NCI-H2081 treated with DMSO at 0.1 percent for 48 hours (cell line): Measurements from ENCODE around the gene CHST8.

Source experiments
- DNase-seq: peaks from one replicate; lab custom pipeline; 2025; lab: John Stamatoyannopoulos, UW

The CHST8 gene

DNA sequence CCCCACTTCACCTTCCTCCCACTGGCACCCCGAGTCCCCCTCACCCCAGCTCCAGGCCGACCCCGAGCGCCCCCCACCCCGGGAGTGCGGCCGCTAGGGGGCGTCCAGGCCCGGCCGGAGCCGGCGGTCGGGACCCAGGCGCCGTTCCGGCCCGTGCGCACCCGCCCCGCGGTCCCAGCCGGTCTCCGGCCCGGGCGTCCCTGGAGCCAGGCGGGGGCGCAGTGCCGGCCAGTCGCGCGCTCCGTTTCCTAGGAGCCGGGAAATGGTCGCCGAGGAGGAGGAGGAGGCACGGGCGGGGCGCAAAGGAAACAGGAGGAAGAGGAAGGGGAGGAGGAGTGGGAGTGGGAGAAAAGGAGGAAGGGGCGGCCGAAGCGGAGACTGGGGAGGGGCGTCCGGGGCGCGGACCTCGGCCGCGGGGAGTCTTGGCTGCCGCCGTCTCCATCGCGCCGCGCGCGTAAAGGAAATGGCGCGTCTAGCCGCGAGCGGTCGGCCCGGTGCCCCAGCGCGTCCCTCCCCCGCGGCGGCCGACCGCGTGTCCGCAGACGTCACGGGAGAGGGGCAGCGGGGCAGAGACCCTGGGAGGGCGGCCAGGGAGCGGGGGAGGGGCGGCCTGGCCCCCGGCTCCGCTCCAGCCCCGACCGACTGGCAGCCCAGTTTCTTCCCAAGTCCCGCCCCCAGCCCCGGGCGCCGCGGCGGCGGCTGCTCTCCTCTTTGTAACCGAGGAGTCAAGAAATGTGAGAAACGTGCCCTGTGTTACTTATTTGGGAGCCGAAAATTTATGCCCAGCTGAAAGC lies 173.8 kb downstream of the CHST8 start:
- no peak for DNase-seq

- DNase-seq = no peak
Observed at GRCh38 chr19:33796164-33796875, 174.6 kb downstream of the CHST8 start, which contains the start of gene KCTD15. KCTD15 (plus strand) TSS chr19:33796870; CDS start chr19:33800455, 3,585 bp downstream.

DNA sequence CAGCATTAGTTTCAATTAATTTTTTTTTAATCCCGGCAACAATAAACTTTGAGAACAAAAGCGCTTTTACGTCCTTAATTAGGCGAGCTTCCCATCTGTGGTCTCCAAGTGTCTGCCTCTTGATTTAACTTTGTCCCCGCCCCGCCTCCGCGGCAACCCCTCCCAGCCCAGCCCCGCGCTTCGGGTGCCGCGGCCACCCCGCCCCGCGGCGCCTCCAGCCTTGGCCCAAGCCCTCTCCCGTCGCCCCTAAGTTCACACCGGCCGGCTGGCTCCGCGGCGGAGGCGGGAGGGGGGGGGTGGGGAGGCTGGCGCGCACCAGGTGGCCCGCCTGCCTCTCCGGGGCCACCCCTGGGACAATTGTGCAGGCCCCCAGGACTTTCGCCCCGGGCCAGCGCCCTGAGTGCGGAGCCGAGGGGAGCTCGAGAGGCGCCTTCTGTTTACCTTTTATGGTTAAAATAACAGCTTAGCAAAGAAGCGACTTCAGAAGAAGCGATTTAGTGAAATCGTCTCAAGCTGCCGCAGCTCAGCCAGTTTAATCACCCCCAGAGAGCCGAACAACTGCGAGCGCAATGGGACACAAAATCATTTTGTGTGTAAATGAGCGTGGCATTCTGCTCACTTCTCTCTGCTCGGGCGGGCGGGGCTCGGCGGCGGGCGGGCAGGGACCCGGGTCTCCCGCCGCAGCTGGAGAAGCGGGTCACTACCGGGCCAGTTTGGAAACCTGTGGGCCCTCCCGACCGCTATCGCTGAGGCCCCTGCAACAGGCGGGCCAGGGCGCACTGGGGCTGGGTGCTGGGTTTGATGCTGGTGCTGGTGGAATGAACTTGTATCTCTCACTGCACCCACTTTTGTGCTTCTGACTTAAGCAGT lies 176.3 kb downstream of the CHST8 start:
- DNase-seq = no peak

GRCh38 chr19:33798681-33799111 lies 176.9 kb downstream of the CHST8 start:
- DNase-seq = no peak

- DNase-seq = no peak
Observed at GRCh38 chr19:33799476-33799875, 177.7 kb downstream of the CHST8 start.

DNA sequence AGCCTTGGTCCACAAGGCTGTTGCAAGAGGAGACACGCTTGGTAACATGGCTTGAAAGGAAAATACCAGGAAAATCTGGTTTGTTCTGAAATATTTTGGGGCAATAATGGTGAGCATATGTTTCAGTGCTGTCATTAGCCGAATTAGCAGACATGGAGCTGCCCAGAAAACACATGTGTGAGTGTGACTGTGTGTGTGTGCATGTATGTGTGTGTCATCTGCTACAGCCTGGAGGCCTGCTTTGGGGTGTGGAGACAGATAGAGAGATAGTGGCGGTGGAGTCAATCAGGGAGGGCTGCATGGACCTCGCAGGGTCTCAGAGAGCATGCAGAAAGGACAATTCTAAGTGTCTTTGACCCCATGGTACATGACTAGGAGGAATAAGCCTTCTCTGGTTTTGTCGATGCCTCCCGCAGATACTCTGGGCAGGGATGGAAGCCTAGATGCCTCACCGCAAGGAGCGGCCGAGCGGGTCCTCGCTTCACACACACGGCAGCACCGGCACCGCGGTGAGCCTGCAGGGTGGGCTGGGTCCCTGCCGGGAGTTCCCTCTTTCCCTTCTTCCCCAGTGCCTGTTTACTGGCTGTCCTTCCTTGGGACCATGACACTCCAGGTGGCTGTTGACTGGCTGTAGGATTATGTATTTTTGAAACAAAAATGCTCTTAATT lies 178.4 kb downstream of the CHST8 start:
- no peak for DNase-seq

- DNase-seq = no peak
Observed at GRCh38 chr19:33801411-33801810, 179.7 kb downstream of the CHST8 start.

DNA sequence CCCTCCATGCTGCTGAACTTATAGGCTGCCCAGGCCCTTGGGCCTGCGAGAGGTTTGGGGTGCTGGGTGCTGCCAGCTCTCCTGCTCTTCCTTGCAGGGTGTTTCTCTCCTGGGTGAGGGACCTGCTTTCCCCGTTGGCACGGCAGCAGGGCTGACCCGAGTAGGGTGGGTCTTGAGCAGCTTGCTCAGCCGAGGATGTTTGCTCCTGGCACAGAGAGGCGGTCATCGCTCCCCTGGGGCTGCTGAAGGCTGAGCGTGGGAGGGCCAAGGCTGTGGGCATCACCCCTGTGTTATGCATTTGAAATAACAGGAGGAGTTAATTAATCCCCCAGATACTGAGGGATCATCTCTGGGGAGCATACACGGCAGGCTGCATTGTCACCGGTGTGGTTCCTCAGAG lies 180.2 kb downstream of the CHST8 start:
- no peak for DNase-seq

DNA sequence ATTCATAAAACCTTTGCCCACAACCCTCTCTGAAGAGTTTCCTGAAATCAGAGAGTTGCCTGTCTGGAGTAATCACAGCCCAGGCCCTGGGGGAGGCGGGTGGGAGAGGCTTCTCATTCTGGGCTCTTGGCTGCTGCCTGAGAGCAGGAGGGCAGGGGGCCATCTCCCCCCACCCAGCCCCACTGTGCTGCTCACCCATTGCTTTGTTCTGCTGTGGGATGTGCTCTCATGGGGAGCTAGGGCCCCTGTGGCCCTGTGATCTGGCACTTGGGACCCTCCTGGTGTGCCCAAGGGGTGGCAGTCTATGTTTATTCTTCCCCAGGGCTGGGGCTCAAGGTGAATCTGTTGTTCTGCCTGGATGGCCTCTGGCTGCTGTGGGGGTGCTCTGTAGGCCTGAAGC lies 181.0 kb downstream of the CHST8 start:
- DNase-seq = no peak

DNA sequence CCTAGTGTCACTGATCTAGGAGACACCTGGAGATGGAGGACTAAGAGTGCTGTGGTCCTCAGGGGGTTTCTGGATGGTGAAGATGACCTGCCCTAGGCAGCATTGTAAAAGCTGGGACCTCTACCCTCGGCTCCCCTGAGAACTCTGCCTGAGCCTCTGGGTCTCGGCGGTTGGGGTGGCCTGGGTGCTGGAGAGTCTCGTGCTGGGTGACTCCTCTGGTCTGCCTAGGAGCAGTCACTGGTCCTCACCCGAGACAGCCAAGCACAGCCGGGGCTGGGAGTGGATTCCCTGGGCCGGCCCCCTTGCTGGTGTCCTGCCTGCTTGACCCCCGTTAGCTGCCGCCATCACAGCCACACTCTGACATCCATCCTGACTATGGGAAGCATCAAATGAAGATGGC lies 181.6 kb downstream of the CHST8 start:
- DNase-seq = no peak

GRCh38 chr19:33804021-33804799 lies 182.5 kb downstream of the CHST8 start:
- DNase-seq = no peak

DNA sequence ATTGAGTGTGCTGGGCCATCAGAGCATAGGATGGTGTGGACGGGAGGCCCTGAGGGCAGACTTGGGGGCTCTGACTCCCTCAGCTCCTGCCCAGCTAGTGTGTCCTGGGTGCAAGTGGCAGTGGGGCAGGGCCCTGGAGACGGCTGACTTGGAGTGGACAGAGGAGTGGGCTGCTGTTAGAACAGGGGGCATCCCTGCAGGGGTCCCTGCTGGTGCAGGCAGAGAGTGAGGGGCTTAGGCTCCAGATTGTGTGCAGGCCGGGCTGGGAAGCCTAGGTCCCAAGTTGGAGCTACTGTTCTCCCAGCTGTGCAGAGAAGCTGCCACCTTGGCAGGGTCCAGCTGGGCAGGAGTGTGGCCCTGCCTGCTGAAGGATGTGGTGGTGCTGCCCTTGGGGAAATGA lies 183.6 kb downstream of the CHST8 start:
- no peak for DNase-seq

DNA sequence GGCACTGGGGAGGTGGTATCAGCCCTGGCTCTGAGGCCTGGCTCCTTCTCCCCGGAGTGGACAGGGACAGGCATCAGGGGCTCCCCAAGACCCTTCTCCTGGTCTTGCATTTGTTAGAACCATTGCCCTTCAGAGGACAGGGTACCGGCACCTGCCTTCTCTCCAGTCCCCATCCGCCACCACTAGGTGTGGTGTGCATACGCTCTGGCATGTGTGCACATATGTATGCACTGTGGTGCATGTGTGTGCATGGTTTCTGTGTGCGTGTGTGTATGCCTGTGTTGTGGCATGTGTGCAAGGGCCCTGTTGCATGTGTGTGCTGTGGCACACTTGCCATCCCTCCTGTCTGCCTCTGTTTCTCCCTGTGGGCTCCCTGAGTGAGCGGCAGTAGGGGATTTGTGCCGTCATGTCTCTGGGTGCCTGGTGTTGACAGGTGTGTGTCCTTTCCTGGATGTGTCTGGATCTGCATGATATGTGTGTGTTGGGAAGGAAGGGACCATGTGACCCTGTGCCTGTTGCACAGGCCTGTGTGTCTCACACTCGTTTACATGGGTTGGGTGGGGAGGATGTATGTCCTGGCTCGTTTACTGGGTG lies 184.2 kb downstream of the CHST8 start:
- no peak for DNase-seq

DNA sequence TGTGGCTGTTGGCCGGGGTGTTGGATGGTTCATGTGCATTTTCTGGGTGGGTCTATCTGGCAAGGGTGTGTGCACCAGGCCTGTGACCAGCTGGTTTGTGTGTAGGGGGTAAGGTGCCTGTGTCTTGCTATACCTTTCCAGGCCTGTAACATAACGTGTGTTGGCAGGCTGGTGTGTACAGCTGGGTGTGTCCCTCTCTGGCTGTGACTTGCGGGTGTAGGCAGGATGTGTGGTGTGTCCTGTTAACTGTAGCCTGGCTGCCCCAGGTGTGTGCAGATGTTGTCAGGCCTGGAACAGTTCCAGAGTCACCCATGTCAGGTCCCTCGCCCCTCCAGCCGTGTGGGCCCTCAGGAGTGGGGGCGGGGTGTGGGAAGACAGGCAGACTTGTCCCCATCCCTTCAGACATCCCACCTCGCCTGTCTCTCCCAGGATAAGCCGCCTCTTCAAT lies 184.7 kb downstream of the CHST8 start:
- no peak for DNase-seq

GRCh38 chr19:33808399-33808798 lies 186.6 kb downstream of the CHST8 start:
- no peak for DNase-seq

DNA sequence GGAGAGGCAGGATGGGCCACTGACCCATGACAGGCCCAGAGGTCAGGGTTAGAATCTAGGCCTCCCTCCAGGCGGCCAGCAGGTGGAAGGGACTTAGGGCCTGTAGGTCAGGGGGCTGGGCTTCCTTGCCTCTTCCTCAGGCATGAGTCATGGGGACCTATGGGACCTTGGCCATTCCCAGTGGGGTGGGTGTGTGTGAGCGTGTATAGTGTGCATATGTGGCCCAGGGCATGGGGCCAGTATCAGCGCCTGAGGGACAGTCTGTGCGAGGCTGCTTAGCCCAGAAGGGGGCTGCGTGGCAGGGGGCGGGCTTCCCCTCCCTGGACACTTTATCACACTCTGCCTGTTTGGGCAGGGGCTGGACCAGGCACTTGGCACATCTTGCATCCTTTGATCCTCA lies 188.2 kb downstream of the CHST8 start:
- no peak for DNase-seq

DNA sequence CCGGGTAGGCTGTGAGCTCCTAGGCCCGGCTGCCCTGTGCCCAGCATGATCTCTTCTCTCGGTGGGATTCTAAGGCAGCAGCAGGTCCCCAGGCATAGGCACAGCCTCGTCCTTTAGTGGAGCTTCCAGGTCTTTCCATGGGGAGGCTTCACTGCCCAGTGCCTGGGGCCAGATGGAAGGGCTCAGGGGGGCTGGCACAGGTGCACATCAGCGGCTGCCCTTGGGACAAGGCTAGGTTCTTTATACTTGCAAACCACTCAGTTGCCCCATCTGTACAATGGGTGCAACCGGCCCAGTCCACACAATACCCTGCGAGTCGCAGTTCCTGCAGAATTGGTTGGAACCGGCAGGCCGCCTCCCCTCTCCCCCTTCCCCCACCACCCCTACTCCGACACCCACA lies 189.1 kb downstream of the CHST8 start:
- DNase-seq = no peak

GRCh38 chr19:33811246-33811645 lies 189.5 kb downstream of the CHST8 start:
- DNase-seq = no peak

DNA sequence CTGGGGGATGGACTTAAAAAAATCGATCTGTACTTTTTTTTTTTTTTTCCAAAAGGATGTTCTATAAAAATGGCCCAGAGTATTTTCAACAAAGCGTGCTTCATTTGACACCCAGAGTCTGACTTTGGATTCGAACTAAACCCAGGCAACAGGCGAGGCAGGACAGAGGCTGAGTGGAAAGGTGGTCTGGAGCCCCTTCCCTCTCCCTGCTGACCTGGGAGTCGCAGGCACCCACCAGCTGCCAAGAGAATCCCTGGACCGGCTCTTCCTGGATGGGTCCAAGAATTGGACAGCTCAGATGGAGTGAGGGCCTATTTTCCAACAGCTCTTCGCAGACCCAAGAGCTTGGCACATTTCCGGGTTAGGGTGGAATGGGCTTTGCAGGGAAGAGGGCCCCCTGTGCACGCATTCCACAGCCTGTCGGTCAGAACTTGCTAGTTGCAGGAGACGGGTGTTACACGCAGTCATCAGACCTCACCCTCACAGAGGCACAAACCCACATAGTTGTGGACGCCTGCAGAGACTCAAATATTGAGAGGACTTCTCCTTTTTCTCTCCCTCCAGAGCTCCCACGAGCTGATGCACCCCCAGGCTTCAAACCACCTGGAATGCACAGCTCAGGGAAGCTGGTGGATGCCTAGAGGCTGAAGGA lies 190.1 kb downstream of the CHST8 start:
- DNase-seq = no peak
